Tibial nerve (tissue), 4 donors: ENCODE data around the gene GORAB. TPM values are rescaled to one million over a fixed set of nuclear protein-coding genes. Genes with fewer than 3 reads are reported as not detected.
A peak's percentile ranks its signal among the peaks of the same experiment; 100 is the strongest.

Source experiments
- DNase-seq, 2 donors: peaks; one replicate each; pipeline ENCODE4 v3.0.0-alpha.2; 2019; ENCODE audit warnings: low spot score in 2 of 2
- H3K27ac ChIP-seq, 4 donors: fragments of 200-600 bp; sonication (generic) in 3 of 4; one replicate each; pipeline ENCODE4 v1.5.1; 2017 to 2019; ENCODE audit warnings: mild to moderate bottlenecking in 1 of 4
- H3K27me3 ChIP-seq, 2 donors: fragments of 200-600 bp; sonication (generic) in 1 of 2; one replicate each; pipeline versions ENCODE4 v1.5.1 to v1.6.0; 2017 to 2019
- H3K36me3 ChIP-seq, 3 donors: fragments of 200-600 bp; sonication (generic); one replicate each; pipeline ENCODE4 v1.5.1; 2018 to 2019
- H3K4me1 ChIP-seq, 4 donors: fragments of 200-600 bp; sonication (generic) in 3 of 4; one replicate each; pipeline ENCODE4 v1.5.1; 2017 to 2019
- H3K4me3 ChIP-seq, 4 donors: fragments of 200-600 bp; sonication (generic) in 3 of 4; one replicate each; pipeline ENCODE4 v1.5.1; 2017 to 2019; ENCODE audit warnings: mild to moderate bottlenecking in 1 of 4, moderate library complexity in 1 of 4
- H3K9me3 ChIP-seq, 4 donors: fragments of 200-600 bp; sonication (generic) in 3 of 4; one replicate each; pipeline ENCODE4 v1.5.1; 2017 to 2019
- CTCF ChIP-seq, 5 experiments: fragments of 200-600 bp in 3 of 5; fragments of 450-650 bp in 2 of 5; sonication (generic) in 3 of 5; IDR thresholded peaks; one replicate each; pipeline ENCODE4 v1.5.1; 2016 to 2019; ENCODE audit warnings: antibody characterized with exemption in 5 of 5, mild to moderate bottlenecking in 3 of 5, moderate library complexity in 2 of 5
- EP300 ChIP-seq, 2 donors: sonication (generic); formaldehyde crosslinking; IDR thresholded peaks; one replicate each; pipeline ENCODE4 v1.6.1; 2017; ENCODE audit warnings: antibody characterized with exemption in 2 of 2, mild to moderate bottlenecking in 1 of 2
- POLR2A ChIP-seq, 2 donors: fragments of 450-650 bp; IDR thresholded peaks; one replicate each; pipeline ENCODE4 v1.6.1; 2017; ENCODE audit warnings: antibody characterized with exemption in 2 of 2, mild to moderate bottlenecking in 2 of 2, moderate library complexity in 2 of 2
- WGBS, 2 donors: methylation state at CpG; one replicate each; pipeline ENCODE4 v1.1.5; 2018; 5-methylcytosine and 5-hydroxymethylcytosine counted together
- total RNA-seq, 4 donors: library from RNA; depleted of rRNA; stranded (reverse); fragments of >200 nt; gene quantifications; one replicate each; pipeline ENCODE4 v1.1.0, GENCODE V29; 2016

Gene GORAB
- total RNA-seq, 4 donors from 2014 or later = 8.6 to 35.2 (median 11.2) TPM

GRCh38 chr1:170495006-170495405 is 37.0 kb upstream of the GORAB start:
- Histone ChIP-seq H3K4me1 (peaks cover 0 to 18% (median 0%) of the 10 kb centered on the region in 4 donors), H3K4me3 (no peak overlapping the region), H3K27ac (peak overlapping the region in 1 of 4 donors; percentile 43), H3K36me3 (no peaks in the 10 kb centered on the region), H3K27me3 (no peaks in the 10 kb centered on the region), H3K9me3 (no peaks in the 10 kb centered on the region)
- WGBS, 2 donors = 21 to 34% methylated on average over 2 of the region's 2 CpGs
- no peak for TF ChIP-seq CTCF (IDR thresholded peaks at IDR 0.05)
- no peak for TF ChIP-seq POLR2A (IDR thresholded peaks at IDR 0.05)
- no peak for TF ChIP-seq EP300 (IDR thresholded peaks at IDR 0.05)
- DNase-seq = no peak

DNA sequence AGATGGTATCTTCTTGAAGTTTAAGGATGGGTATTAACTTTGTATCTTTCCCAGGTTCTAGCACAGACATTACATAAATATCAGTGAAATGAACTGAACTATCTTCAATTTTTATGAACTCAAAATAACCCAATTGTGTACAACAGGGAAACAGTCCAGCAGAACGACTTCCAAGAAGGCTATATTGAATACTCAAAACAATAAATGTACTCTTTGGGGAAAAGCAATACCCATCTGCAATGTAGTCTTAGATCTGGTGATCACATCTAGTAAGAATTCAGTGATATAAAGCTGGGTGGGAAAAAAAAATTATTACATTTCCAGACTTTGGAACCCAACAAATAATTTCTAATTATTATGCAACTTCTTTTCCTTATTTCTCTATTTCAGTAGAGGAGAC is 33.1 kb upstream of the GORAB start:
- Histone ChIP-seq H3K9me3 (no peaks in the 10 kb centered on the region), H3K27me3 (no peaks in the 10 kb centered on the region), H3K27ac (no peak overlapping the region), H3K4me3 (no peak overlapping the region), H3K36me3 (no peaks in the 10 kb centered on the region), H3K4me1 (peaks cover 0 to 18% (median 0%) of the 10 kb centered on the region in 4 donors)
- TF ChIP-seq CTCF (IDR thresholded peaks at IDR 0.05) = no peak
- no peak for DNase-seq
- WGBS, 2 donors = 14 to 17% methylated on average over 1 of the region's 1 CpG

- H3K4me3 ChIP-seq = no peak overlapping the region
- peaks cover 0 to 4% (median 0%) of the 10 kb centered on the region in 4 donors for H3K4me1 ChIP-seq
- no peak overlapping the region for H3K27ac ChIP-seq
- TF ChIP-seq CTCF (IDR thresholded peaks at IDR 0.05) = no peak
- no peak for TF ChIP-seq POLR2A (IDR thresholded peaks at IDR 0.05)
- no peak for DNase-seq
- 17 to 34% methylated on average over 1 of the region's 1 CpG for WGBS, 2 donors
- H3K27me3 ChIP-seq = no peaks in the 10 kb centered on the region
- H3K36me3 ChIP-seq = no peaks in the 10 kb centered on the region
- no peaks in the 10 kb centered on the region for H3K9me3 ChIP-seq
Observed at GRCh38 chr1:170503665-170504064, 28.3 kb upstream of the GORAB start.

- H3K4me3 ChIP-seq = no peak overlapping the region
- DNase-seq = no peak
- no peak overlapping the region for H3K27ac ChIP-seq
- H3K4me1 ChIP-seq = no peaks in the 10 kb centered on the region
- WGBS, 2 donors = 93 to 96% methylated on average over 1 of the region's 1 CpG
- no peaks in the 10 kb centered on the region for H3K9me3 ChIP-seq
- no peak for TF ChIP-seq EP300 (IDR thresholded peaks at IDR 0.05)
- TF ChIP-seq CTCF (IDR thresholded peaks at IDR 0.05) = no peak
- no peak for TF ChIP-seq POLR2A (IDR thresholded peaks at IDR 0.05)
- H3K27me3 ChIP-seq = no peaks in the 10 kb centered on the region
- H3K36me3 ChIP-seq = no peaks in the 10 kb centered on the region
Observed at GRCh38 chr1:170510163-170510562, 21.8 kb upstream of the GORAB start.

- H3K27ac ChIP-seq = no peak overlapping the region
- no peak for TF ChIP-seq POLR2A (IDR thresholded peaks at IDR 0.05)
- no peak for TF ChIP-seq EP300 (IDR thresholded peaks at IDR 0.05)
- TF ChIP-seq CTCF (IDR thresholded peaks at IDR 0.05) = no peak
- no peak for DNase-seq
- H3K36me3 ChIP-seq = no peaks in the 10 kb centered on the region
- no peaks in the 10 kb centered on the region for H3K27me3 ChIP-seq
- WGBS, 2 donors = 31 to 35% methylated on average over 5 of the region's 5 CpGs
- H3K4me3 ChIP-seq = no peak overlapping the region
- no peaks in the 10 kb centered on the region for H3K9me3 ChIP-seq
- no peaks in the 10 kb centered on the region for H3K4me1 ChIP-seq
Observed at GRCh38 chr1:170511038-170511437, 20.9 kb upstream of the GORAB start.
